Measurements from ENCODE around the gene CTIF.

DNA sequence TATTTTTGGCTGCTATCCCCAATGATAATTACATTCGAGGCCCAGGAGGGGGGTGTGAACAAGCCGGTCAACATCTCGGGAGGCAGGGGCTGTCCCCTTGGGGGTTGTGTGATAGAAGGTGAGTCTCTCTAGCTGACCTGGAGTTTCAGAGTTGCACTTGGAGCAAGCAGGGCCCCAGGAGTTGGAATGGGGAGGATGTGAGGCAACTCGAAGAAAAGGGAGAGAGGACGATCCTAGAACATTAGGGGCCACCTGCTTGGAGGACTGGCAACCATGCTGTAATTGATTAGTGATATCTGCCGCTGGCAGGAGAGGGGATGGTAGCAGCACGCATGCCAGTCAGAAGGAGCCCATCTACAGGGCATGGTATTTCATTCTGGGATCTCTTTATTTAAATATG, 122.6 kb downstream of the CTIF start:
- TF ChIP-seq EZH2 (IDR thresholded peaks at IDR 0.05; ENCODE audit: borderline replicate concordance) = no peak
- TF ChIP-seq, protein P1, sequence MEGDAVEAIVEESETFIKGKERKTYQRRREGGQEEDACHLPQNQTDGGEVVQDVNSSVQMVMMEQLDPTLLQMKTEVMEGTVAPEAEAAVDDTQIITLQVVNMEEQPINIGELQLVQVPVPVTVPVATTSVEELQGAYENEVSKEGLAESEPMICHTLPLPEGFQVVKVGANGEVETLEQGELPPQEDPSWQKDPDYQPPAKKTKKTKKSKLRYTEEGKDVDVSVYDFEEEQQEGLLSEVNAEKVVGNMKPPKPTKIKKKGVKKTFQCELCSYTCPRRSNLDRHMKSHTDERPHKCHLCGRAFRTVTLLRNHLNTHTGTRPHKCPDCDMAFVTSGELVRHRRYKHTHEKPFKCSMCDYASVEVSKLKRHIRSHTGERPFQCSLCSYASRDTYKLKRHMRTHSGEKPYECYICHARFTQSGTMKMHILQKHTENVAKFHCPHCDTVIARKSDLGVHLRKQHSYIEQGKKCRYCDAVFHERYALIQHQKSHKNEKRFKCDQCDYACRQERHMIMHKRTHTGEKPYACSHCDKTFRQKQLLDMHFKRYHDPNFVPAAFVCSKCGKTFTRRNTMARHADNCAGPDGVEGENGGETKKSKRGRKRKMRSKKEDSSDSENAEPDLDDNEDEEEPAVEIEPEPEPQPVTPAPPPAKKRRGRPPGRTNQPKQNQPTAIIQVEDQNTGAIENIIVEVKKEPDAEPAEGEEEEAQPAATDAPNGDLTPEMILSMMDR (IDR thresholded peaks at IDR 0.05; ENCODE audit: poor library complexity) = no peak

Measured in hepatocyte (in vitro differentiated cells).